HG03521 (cell line): ENCODE results near the gene ADGRD1.

Source experiments
- ATAC-seq: cut with Tn5 transposase; IDR thresholded peaks from one replicate; pipeline ENCODE4 v1.9.1; 2021; ENCODE audit warnings: mild to moderate bottlenecking, moderate library complexity; ENCODE audit not compliant: unreplicated experiment

ADGRD1 gene

DNA sequence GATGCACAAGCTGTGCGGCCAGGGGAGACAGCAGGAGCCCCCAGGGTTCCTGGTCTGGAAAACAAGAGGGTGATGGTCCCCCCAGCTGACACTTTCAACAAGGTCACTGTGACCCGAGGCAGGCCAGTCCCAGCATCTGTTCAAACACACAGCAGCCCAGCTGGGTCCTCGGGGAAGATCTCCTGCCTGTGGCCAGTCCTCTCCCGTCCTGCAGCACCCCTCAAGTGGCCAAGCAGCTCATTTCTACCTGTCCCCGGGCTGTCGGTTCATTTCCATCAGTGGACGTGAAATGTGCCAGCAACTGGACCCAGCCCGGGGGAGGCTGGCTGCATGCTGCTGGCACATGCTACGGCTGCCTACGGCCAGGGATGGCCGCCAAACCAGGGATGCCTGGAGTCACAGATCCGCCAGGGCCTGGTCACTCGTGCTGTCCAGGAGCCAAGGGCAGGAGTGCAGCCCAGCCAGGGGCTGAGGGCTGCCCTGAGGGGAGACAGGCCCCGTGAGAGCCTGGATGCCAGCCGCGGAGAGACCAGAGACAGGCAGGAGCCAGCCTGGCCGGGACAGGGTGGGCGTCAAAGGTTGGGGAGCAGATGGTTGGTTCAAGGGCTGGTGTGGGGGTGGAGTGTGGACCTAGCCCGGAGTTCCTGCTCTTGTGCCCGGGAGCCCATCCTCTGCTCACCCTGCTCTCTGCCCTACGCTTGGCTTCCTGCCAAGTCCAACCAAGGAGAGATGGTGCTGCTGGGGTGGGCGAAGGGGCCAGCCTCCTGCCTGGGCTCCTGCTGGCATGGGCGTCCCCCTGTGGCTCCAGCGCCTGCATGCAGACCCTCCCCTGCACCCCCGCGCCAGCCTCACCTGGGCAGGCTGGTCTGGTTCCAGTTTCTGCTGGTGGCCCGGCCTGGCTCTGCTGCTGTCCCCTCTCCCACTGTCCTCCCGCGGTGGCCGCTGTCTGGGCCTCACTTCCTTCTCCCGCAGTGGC lies 143.8 kb downstream of the ADGRD1 start:
- no peak for ATAC-seq

DNA sequence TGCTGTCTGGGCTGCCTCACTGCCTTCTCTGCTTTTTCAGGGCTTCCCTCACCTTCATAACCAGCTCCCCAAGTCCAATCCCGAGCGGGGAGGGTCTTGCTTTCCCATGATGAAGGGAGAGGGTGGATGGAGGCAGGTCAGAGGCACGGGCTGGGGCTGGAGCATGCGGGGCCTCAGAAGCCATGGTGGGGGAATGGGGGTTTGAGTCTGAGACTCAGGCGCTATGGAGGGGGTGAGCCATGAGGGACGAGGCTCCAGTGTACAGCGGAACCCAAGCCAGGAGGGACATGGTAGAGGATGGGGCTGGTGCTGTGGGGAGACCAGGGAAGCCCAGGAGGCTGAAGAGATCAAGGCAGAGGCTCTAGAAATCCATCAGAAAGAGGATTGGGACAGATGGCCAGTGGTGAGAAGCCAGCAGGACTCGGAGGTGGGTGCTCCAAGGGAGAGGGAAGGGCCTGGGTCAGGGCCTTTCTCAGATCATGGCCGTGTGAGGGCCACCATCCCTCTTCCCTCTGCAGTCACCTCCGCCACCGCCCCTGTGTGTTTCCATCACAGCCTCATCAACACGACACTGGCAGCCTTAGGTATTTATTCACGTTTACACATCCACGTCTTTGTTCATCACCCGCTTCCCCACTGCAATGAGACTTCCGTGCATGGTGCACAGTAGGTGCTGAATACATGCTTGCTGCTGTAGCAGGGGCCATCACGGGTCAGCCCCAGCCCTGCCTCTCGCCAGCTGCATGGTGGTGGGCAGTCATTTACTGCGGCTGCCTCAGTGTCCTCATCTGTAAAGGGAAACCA lies 144.7 kb downstream of the ADGRD1 start:
- ATAC-seq, result no peak

DNA sequence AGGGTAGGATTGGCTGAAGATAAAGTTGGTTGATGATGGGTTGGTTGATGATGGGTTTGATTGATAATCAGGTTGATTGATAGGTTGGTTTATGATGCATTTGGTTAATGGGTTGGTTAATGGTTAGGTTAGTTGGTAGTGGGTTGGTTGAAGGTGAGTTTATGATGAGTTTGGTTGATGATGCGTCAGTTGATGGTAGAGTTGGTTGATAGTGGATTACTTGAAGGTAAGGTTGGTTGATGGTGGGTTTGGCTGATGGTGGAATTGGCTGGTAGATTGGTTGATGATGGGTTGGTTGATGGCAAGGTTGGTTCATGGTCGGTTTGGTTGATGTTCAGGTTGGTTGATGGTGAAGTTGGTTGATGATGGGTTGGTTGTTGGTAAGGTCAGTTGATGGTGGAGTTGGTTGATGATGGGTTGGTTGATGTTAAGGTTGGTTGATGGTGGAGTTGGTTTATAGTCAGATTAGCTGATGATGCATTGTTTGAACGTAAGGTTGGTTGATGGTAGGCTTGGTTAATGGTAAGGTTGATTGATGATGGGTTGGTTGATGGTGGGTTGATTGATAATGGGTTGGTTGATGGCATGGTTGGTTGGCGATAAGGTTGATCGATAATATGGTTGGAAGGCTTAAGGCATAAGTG lies 146.4 kb downstream of the ADGRD1 start:
- no peak for ATAC-seq

DNA sequence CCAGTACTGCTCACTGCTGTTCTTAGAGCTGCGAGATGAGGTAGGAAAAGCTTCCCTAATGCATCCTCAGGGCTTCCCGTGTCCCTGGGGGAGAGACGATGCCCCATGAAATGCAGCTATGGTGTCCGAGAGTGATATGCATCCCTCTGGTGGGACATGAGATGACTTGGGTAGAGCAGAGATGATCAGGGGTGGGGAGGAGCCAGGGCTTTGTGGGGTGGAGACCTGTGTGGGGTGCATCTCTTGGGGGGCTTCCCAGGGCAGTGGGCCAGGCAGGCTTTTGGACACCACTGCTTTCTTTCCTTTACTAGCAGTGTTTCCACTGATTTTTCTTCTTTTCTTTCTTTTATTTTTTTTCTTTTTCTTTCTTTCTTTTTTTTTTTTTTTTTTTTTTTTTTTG lies 147.3 kb downstream of the ADGRD1 start:
- no peak for ATAC-seq

DNA sequence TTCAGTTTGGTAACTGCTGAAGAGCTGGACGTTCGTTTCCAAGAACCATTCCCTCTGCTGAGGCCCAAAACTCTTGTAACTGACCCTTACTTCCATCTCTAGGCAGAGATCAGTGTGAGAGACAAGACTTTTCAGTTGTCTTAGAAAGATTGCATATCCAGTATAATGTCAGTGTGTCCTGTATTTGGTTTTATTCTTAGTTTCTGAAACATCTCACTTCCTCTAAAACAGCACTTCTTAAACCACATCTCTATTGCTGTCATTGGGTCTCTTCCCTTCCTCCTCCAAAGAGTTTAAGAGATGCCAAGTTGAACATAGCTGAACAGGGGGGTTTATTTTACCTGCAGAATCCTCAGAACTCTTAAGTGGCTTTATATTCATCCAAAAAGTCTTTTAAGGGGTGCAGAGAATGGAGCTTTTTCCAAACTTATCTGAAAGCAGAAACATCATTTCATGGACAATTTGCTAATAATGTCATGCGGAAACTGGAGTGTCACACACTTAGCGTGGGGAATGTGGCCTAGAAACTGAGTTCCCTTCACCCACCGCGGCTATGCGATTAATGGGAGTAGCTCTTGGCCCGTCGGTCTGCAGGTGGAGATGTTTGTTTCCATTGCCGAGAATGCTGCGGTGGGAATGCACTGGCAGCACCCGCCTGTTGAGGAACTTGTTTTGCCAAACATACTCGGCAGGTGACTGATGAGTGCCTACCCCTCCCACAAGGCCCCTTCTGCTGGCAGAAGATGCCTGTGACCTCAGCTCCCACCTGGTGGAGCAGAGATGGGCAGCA lies 148.2 kb downstream of the ADGRD1 start:
- ATAC-seq, result peak; percentile 74

DNA sequence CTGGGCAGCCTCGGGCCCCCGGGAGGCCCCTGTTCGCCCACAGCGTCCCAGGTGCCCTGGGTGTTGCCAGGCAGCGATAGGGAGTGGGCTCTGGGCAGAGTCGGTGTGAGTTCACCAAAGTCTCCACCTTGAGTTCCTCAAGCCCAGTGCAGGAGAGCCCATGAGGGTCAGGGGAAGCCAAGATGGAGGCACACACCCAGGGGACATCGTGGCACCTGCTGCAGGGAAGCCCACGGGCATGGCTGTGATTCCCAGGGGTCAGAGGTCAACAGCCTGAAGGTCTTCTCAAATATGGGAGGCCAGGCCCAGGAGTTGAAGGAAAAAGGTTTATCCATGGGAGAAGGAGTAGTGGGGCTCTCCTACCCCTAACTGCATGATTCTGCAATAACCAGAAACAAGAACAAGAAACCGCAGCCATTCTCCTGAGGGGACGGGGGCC lies 148.8 kb downstream of the ADGRD1 start:
- ATAC-seq, result no peak

DNA sequence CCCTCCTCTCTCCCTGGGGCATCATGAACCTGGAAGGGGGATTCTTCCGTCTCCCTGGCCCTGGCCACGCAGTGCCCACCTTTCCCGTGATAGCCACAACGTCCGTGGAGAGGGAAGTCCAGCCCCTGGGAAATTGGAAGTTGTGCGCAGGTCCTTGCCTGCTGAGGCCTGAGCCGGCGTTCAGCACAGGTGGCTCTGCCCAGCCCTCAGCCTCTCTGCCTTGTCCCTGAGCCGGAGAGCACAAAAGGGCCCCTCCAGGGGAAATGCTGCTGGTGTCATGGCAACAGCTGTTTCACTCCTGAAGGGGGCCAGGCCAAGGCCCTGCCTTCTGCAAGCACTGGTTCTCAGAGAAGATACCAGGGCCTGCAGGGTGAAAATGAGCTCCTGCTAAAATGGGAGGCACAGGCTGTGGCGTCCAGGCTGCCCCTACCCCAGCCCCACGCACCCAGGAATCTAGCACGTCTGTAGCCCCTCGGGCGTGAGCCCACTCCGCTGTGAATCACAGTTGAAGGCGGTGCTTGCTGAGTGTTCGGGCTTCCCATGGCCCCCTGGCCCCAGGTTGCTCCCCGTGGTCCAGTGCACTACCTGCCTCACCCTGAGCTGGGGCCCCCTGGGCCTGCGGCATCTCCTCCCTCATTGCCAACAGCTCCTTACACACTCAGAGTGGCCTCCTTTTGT lies 149.4 kb downstream of the ADGRD1 start:
- no peak for ATAC-seq

DNA sequence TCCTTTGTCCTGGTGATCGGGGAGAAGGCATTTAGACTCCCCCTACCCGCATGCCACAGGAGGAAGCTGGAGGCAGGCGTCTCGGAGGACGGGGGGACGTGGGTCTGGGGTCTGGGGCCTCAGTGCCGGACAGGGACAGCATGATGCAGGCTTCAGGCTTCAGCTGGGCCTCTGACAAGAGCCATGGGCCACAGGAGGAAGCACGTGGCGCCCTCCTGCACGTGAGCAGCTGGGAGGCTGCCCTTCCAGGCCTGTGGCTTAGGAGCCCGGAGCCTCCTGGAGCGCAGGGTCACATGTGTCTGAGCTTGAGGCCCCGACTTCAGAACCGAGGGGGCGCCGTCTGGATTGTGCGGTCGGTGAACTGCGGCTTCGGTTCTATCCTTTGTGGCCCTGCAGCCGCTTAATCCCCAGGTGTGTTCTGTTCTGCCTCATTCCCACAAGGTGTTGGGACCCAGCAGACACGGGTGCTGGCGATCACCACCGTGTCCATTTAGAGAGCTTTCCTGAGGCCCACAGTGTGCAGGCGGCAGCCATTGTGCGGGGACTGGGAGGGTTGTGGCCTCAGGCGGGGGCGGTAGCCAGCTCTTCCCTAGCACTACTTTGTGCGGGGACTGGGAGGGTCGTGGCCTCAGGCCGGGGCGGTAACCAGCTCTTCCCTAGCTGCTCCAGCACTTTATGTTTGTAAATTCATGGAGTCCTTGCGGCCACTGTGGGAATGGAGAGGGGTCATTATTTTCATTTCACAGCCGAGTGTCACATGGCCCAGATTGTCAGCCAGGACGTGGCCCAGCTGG lies 150.2 kb downstream of the ADGRD1 start:
- no peak for ATAC-seq

DNA sequence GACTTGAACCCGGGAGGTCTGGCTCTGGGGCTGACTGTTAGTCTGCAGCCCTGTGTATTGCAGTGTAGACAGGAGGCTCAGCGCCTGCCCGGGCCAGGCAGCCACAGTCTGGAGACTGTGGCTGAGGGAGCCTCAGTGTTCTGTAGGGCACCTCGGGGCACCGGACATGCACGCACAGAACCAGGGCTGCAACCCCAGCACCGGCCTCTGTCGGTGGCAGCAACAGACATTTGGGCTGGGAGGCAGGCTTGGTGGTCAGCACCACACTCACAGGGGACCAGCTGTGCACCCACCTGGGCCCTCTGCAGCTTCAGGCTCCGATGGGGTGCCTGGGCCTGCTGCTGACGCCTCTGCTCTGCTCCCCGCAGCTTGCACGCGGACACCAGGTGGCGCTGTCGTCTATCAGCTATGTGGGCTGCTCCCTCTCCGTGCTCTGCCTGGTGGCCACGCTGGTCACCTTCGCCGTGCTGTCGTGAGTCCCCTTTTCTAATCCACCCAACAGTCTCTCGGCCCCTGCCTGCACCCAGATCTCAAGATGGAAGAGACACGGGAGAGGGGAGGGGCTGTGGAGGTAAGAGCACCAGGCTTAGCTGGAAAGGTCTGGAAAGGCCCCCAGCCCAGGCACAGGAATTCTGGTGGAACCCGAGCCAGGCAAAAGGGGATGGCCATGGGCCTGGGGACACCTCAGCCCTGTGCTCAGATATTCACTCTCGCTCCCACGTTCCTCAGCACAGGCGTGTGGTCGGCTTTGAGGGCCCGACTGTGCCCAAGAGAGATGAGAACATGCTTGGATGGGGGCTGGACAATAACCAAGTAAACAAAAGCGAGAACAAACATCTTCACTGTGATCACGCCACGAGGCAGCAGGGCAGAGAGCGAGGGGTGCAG lies 151.0 kb downstream of the ADGRD1 start:
- peak; percentile 50 for ATAC-seq

DNA sequence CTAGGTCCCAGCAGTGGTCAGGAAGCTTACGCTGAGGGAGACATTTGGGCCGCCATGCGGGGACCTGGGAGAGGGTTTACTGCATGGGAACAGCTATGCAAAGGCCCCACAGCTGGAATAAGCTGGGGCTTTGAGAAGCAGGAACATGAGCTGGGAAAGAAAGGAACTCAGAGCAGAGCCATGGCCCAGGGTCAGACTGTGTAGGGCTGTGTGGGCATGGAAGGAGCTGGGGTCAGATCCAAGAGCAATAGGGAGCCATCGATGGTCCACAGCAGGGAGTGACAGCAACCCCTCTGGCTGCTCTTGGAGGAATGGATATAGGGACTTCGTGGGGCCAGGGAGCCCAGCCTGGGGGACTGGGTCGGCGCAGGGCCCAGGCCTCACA lies 151.6 kb downstream of the ADGRD1 start:
- no peak for ATAC-seq

DNA sequence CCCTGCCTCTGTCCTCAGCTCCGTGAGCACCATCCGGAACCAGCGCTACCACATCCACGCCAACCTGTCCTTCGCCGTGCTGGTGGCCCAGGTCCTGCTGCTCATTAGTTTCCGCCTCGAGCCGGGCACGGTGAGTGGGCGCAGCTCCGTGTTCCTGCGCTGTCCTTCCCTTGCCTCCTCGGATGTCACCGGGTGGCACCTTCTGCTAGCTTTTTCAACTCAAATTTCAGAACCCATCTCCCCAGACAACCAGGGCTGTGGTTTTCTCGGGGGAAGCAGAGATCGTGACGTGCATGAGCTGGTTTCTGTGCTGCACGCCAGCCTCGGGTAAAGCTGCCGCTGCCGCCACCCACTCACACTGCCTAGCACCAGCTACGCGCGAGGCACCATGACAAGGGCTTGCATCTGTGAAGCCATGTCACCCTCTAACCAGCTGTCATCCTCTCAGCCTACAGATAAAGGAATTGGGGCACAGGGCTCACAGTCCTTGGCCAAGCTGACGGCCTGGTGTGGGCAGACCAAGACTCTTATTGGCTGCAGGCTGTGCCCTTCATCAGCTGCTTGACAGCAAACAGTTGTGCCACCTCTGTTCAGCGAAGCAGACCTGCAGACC lies 152.1 kb downstream of the ADGRD1 start:
- ATAC-seq, result no peak

DNA sequence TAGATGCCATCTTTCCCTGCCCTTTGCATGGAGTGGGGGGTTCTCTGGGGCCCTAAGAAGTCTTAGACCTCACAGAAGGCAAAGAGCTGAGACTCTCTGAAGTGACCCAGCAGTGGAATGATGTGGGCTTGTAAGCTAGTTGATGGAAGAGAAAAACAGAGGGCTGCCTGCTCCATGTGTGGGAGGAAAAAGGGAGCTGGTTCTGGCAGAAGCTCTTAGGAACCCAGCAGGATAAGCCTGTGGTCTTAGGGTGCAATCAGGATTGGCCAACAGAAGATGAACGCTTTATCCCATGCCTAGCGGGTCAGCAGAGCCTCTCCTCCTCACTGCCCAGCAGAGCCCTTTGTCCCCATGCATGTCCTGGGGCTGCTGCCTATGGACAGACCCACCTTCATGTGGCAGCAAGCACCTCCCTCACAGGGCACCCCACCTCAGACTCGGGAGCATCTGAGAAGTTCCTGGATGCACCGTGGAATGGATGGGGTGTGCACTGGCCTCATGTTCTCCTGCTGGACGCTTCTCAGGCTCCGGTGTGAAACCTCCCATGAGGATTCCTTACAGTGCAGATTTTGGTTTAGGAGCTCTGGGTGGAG lies 152.7 kb downstream of the ADGRD1 start:
- no peak for ATAC-seq

DNA sequence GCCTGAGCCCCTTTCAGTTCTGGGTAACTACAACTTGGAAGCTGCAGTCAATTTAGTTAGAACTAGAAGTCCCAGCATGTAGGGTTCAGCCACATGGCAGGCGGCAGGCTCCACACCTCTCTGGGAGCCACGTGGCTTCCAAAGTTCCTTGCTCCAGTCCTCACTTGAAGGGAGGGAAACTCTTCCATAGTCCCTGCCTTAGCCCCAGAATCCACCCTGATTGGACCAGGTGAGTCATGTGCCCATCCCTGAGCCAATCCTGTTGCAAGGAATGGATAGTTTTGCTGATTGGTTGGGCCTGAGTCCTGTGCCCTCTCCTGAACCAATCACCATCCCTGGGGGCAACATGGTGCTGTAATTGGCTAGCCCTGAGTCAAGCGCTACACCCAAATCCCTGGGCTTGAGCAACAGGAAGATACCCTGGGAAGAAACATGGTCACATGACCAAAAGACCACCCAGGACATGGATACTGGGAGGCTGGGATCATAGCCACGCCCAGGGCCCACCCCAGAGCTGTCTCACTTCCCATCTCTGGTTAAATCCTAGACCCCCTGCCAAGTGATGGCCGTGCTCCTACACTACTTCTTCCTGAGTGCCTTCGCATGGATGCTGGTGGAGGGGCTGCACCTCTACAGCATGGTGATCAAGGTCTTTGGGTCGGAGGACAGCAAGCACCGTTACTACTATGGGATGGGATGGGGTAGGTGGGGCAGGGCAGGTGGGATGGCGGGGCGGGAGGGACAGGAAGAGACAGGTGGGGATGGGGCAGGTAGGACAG lies 154.7 kb downstream of the ADGRD1 start:
- no peak for ATAC-seq

DNA sequence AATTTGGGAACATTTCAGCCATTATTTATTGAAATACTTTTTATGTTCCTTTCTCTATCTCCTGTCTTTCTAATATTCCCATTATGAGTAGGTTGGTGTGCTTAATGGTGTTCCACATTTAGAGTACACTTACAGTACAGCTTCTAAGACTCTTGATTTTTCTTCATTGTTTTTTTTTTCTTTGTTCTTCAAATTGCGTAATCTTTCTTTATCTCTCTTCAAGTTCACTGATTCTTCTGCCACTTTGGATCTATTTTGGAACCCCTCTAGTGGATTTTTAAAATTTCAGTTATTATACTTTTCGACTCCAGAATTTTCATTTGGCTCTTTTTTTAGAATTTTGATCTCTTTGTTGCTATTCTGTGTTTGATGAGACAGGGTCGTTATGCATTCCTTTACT lies 157.7 kb downstream of the ADGRD1 start:
- ATAC-seq, result no peak

DNA sequence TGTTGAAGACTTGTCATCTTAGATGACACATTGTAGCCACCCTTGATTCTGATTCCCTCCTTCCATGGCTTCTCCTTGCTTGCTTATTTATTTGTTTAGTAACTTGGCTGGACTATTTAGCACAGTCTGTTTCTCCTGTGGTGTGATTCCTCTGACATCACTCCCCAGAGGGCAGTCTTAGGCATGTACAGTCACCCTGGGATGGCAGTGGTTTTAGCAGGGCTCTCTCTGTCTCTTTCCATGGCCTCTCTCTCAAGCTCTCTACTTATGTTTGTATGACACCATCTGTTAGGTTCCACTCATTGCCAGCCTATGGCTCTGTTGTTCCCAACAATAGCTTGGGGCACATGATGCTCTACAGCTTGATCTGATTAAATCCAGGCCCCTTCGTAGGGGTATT lies 158.3 kb downstream of the ADGRD1 start:
- ATAC-seq, result no peak

DNA sequence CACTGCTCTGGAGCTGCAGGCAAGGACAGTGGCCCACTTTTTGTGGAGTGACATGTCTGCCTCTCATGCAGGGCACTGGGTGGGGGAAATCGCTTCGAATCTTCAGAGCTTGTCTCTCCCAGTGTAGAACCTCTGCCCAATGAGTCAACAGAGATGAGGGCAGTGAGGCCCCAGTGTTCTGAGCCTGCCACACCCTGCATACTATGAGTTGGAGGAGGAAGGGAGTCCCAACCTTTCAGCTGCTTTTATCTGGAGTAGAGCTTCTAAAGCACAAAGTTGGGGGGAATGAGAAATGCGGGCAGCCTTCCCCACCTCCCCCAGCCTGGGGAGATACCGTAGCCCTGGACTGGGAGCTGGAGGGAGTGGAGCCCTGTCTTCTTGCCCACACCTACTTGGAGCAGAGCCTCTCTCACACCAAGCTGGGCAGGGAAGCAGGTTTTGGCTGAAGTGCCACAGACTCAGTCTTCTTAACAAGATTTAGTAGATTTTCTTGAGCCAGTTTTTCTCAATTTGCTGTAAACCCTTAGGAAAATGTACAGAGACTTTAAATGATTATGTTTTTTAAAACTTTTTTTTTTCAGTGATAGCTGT lies 159.1 kb downstream of the ADGRD1 start:
- no peak for ATAC-seq
